HEK293T (cell line): ENCODE data around the gene ANKRD11.

Source experiments
- ARNT ChIP-seq: fragments of 450-650 bp; IDR thresholded peaks from 2 replicates; pipeline ENCODE4 v1.6.1; 2017; ENCODE audit warnings: mild to moderate bottlenecking
- BHLHE40 ChIP-seq: fragments of 450-650 bp; IDR thresholded peaks from 2 replicates; pipeline ENCODE4 v1.6.1; 2016; ENCODE audit warnings: mild to moderate bottlenecking, moderate library complexity, borderline replicate concordance
- CTBP1 ChIP-seq: fragments of 450-650 bp; IDR thresholded peaks from 2 replicates; pipeline ENCODE4 v1.6.1; 2016; ENCODE audit warnings: borderline replicate concordance
- ELF4 ChIP-seq: fragments of 450-650 bp; IDR thresholded peaks from 2 replicates; pipeline ENCODE4 v1.6.1; 2017; ENCODE audit warnings: antibody characterized with exemption
- FOXA1 ChIP-seq: fragments of 450-650 bp; IDR thresholded peaks from 2 replicates; pipeline ENCODE4 v1.6.1; 2016; ENCODE audit warnings: mild to moderate bottlenecking
- FOXK2 ChIP-seq: fragments of 450-650 bp; IDR thresholded peaks from 2 replicates; pipeline ENCODE4 v1.6.1; 2016; ENCODE audit warnings: mild to moderate bottlenecking
- HDGF ChIP-seq: fragments of 450-650 bp; IDR thresholded peaks from 2 replicates; pipeline ENCODE4 v1.6.1; 2017; ENCODE audit warnings: antibody characterized with exemption, borderline replicate concordance
- L3MBTL2 ChIP-seq: fragments of 450-650 bp; conservative IDR thresholded peaks from 2 replicates; pipeline ENCODE4 v1.6.1; 2016; ENCODE audit warnings: mild to moderate bottlenecking
- SUZ12 ChIP-seq: fragments of 450-650 bp; IDR thresholded peaks from 2 replicates; pipeline ENCODE4 v1.6.1; 2016; ENCODE audit warnings: mild to moderate bottlenecking
- TARDBP ChIP-seq: fragments of 450-650 bp; IDR thresholded peaks from 2 replicates; pipeline ENCODE4 v1.6.1; 2016
- ZNF384 ChIP-seq: fragments of 450-650 bp; IDR thresholded peaks from 2 replicates; pipeline ENCODE4 v1.6.1; 2016

DNA sequence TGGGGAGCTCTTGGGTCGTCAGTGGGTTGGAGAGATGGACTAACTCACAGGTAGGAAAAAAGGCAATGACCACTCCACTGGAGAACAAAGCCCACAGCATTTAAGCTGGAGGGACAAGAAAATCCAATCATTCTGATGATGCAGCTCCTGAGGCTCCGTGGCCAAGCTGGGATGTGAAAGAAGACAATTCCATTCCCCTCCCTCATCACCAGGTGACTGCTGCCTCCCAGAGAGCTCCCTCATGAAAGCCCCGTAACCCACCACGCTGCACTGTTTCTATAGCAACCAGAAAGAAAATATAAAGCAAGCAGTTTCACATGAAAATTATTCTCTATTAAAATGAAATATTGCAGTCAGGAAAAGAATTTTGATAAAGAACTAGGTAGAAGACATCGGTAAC lies 15.2 kb downstream of the ANKRD11 start:
- no peak for TF ChIP-seq FOXA1
- TF ChIP-seq FOXK2, result no peak
- TF ChIP-seq HDGF, result no peak
- TF ChIP-seq BHLHE40, result no peak
- TF ChIP-seq L3MBTL2, result no peak
- no peak for TF ChIP-seq SUZ12
- no peak for TF ChIP-seq TARDBP
- TF ChIP-seq ELF4, result no peak
- TF ChIP-seq ARNT, result no peak
- no peak for TF ChIP-seq CTBP1
- TF ChIP-seq ZNF384, result no peak
